KMS-11 (cell line): Measurements from ENCODE around the gene C1orf21.

Experiments
- H2AFZ ChIP-seq: fragments of 200-600 bp; sonication (generic); 2 replicates; pipeline ENCODE4 v1.6.1; 2016; ENCODE audit warnings: antibody characterized with exemption, mixed run types, low read depth
- H3K27ac ChIP-seq: fragments of 200-600 bp; sonication (generic); 2 replicates; pipeline ENCODE4 v1.6.1; 2016; ENCODE audit warnings: mild to moderate bottlenecking, mixed run types
- H3K27me3 ChIP-seq: fragments of 200-600 bp; sonication (generic); 2 replicates; pipeline ENCODE4 v1.6.1; 2017; ENCODE audit warnings: mild to moderate bottlenecking, low read depth, mixed run types, moderate library complexity; ENCODE audit not compliant: insufficient read depth
- H3K36me3 ChIP-seq: fragments of 200-600 bp; sonication (generic); 2 replicates; pipeline ENCODE4 v1.6.1; 2017; ENCODE audit warnings: mild to moderate bottlenecking, mixed run types; ENCODE audit not compliant: insufficient read depth
- H3K4me1 ChIP-seq: fragments of 200-600 bp; sonication (generic); 2 replicates; pipeline ENCODE4 v1.6.1; 2016; ENCODE audit warnings: mild to moderate bottlenecking, low read depth, mixed run types; ENCODE audit not compliant: poor library complexity, severe bottlenecking
- H3K4me2 ChIP-seq: fragments of 200-600 bp; sonication (generic); 2 replicates; pipeline ENCODE4 v1.7.0; 2016; ENCODE audit warnings: mild to moderate bottlenecking, mixed run types
- H3K4me3 ChIP-seq: fragments of 200-600 bp; sonication (generic); IDR thresholded peaks from 2 replicates; pipeline ENCODE4 v1.6.1; 2017; ENCODE audit warnings: low read depth, low read length, mixed read lengths; ENCODE audit not compliant: insufficient read depth
- H3K79me2 ChIP-seq: fragments of 200-600 bp; sonication (generic); 2 replicates; pipeline ENCODE4 v1.6.1; 2016; ENCODE audit warnings: low read depth, mixed run types; ENCODE audit not compliant: insufficient read depth
- H3K9ac ChIP-seq: fragments of 200-600 bp; sonication (generic); 2 replicates; pipeline ENCODE4 v1.6.1; 2016; ENCODE audit warnings: mild to moderate bottlenecking, mixed run types
- H4K20me1 ChIP-seq: fragments of 200-600 bp; sonication (generic); 2 replicates; pipeline ENCODE4 v1.6.1; 2016; ENCODE audit warnings: mild to moderate bottlenecking, mixed run types; ENCODE audit not compliant: insufficient read depth
- CTCF ChIP-seq: fragments of 200-600 bp; sonication (generic); conservative IDR thresholded peaks from 2 replicates; pipeline ENCODE4 v1.6.1; 2017; ENCODE audit warnings: low read depth, mild to moderate bottlenecking, antibody characterized with exemption, low read length, moderate library complexity, mixed read lengths

C1orf21 gene

DNA sequence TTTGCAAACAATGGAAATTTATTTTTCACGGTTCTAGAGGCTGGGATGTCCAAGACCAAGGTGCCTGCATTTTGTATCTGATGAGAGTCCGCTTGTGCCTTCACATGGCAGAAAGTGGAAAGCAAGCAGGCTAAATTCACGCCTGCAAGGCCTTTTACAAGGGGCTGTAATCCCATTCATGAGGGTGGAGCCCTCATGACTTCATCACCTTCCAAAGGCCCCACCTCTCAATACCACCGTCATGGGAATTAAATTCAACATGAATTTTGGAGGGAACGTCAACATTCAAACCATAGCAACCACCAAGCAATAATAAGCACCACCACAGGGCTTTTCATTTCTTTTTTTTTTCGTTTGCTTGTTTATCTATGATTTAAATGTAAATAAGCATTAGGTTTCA, 115.3 kb downstream of the C1orf21 start:
- Histone ChIP-seq H3K4me1 (peaks cover 40% of the 10 kb centered on the region), H4K20me1 (no peaks in the 10 kb centered on the region), H3K27ac (no peak overlapping the region), H3K27me3 (no peaks in the 10 kb centered on the region), H3K9ac (no peak overlapping the region), H2AFZ (no peak overlapping the region), H3K79me2 (no peaks in the 10 kb centered on the region; the same call in 1 of the 2 replicates), H3K4me2 (no peak overlapping the region), H3K4me3 (no peak overlapping the region), H3K36me3 (no peaks in the 10 kb centered on the region)
- TF ChIP-seq CTCF: no peak

- TF ChIP-seq CTCF: no peak
- Histone ChIP-seq H3K4me2 (no peak overlapping the region), H3K27ac (no peak overlapping the region), H2AFZ (no peak overlapping the region), H3K36me3 (no peaks in the 10 kb centered on the region), H3K4me3 (no peak overlapping the region), H3K9ac (no peak overlapping the region), H3K79me2 (no peaks in the 10 kb centered on the region; the same call in 1 of the 2 replicates), H3K27me3 (no peaks in the 10 kb centered on the region), H3K4me1 (peaks cover 40% of the 10 kb centered on the region), H4K20me1 (no peaks in the 10 kb centered on the region)
Measured at GRCh38 chr1:184503221-184503749, 116.5 kb downstream of the C1orf21 start.

DNA sequence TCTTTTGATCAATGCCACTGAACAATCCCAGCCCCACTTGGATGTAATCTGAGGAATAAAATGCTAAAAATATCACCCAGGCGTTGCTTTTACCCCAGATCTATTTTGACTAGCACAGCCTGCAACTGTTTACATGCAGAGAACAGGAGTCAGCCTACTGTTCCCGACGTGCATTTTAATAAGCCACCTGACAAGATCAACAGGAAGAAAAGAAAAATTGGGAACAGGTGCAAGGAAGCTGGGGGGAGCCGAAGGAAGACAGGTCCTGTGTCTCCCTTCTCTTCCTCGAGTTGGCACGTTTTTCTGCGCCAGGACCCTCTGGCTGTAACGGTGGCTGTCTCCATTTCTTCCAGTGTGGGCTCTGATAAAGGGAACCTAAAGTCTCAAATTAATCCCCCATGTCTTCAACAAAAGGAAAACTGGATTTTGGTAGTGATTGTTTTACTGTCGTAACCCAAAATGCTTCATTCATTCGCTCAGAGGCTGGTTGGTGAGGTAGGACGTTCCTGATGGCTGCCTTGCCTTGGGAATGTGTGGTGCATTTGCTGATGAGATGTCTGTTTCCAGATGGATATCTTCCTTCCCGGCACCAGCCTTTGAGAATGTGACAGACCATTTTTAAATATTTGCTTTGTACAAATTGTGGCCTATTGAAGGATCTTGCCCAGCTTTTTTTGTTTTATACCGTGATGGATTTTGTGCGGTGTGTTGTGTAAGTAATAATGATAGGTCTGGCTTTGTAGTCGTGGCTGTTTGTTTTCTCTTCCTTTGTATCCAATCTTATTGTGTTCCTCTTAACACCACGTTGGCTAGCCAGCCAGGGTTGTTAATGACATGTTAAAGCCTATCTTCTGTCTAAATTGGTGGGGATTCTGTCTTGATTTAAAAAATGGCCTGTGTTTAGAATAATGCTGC, 117.5 kb downstream of the C1orf21 start:
- no peak overlapping the region for H3K4me3 ChIP-seq
- no peak overlapping the region for H3K4me2 ChIP-seq
- no peak overlapping the region for H2AFZ ChIP-seq
- H4K20me1 ChIP-seq: no peaks in the 10 kb centered on the region
- H3K27ac ChIP-seq: no peak overlapping the region
- no peaks in the 10 kb centered on the region for H3K36me3 ChIP-seq
- no peaks in the 10 kb centered on the region for H3K27me3 ChIP-seq
- peaks cover 39% of the 10 kb centered on the region for H3K4me1 ChIP-seq
- no peaks in the 10 kb centered on the region; the same call in 1 of the 2 replicates for H3K79me2 ChIP-seq
- no peak for TF ChIP-seq CTCF
- H3K9ac ChIP-seq: no peak overlapping the region

- Histone ChIP-seq H3K4me2 (no peak overlapping the region), H3K4me1 (peaks cover 33% of the 10 kb centered on the region), H4K20me1 (no peaks in the 10 kb centered on the region), H2AFZ (no peak overlapping the region), H3K27ac (no peak overlapping the region), H3K27me3 (no peaks in the 10 kb centered on the region), H3K4me3 (no peak overlapping the region), H3K36me3 (no peaks in the 10 kb centered on the region), H3K9ac (no peak overlapping the region), H3K79me2 (no peaks in the 10 kb centered on the region; the same call in 1 of the 2 replicates)
- TF ChIP-seq CTCF: no peak
Measured at GRCh38 chr1:184504955-184505338, 118.1 kb downstream of the C1orf21 start.
